MM.1S (cell line): Measurements from ENCODE around the gene BIVM.

Experiments
- CTCF ChIP-seq: fragments of 300-600 bp; sonication (generic); IDR thresholded peaks from 2 replicates; pipeline ENCODE4 v1.5.1; 2016; ENCODE audit warnings: antibody characterized with exemption, low read length, mixed read lengths
- EZH2 ChIP-seq: fragments of 300-600 bp; sonication (generic); optimal IDR thresholded peaks from 2 replicates; pipeline ENCODE3; 2017; ENCODE audit warnings: low read depth, mild to moderate bottlenecking, antibody characterized with exemption, low read length, mixed read lengths

- TF ChIP-seq CTCF (no peak), EZH2 (no peak)
Measured at GRCh38 chr13:102771298-102772041, 27.4 kb upstream of the BIVM start.
